Measurements from ENCODE around the gene PERM1.
"Not testable (repeated sequence)": the region's sequence is repeated elsewhere in the genome, so short reads cannot be mapped to it uniquely, and the experiment has no call there.

Gene PERM1

GRCh38 chr1:1014799-1015681 is 33.1 kb upstream of the PERM1 start:
- peak; percentile 58 for DNase-seq

DNA sequence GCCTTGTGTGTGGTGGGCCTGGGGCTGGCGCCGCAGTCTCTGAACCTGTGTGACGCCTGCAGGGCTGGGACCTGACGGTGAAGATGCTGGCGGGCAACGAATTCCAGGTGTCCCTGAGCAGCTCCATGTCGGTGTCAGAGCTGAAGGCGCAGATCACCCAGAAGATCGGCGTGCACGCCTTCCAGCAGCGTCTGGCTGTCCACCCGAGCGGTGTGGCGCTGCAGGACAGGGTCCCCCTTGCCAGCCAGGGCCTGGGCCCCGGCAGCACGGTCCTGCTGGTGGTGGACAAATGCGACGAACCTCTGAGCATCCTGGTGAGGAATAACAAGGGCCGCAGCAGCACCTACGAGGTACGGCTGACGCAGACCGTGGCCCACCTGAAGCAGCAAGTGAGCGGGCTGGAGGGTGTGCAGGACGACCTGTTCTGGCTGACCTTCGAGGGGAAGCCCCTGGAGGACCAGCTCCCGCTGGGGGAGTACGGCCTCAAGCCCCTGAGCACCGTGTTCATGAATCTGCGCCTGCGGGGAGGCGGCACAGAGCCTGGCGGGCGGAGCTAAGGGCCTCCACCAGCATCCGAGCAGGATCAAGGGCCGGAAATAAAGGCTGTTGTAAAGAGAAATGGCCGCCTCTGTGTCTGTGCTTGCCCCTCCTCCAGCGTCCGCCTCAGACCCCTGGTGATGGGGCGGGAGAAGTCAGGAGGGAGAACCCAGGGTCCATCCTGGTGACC is 32.2 kb upstream of the PERM1 start:
- DNase-seq = no peak

DNA sequence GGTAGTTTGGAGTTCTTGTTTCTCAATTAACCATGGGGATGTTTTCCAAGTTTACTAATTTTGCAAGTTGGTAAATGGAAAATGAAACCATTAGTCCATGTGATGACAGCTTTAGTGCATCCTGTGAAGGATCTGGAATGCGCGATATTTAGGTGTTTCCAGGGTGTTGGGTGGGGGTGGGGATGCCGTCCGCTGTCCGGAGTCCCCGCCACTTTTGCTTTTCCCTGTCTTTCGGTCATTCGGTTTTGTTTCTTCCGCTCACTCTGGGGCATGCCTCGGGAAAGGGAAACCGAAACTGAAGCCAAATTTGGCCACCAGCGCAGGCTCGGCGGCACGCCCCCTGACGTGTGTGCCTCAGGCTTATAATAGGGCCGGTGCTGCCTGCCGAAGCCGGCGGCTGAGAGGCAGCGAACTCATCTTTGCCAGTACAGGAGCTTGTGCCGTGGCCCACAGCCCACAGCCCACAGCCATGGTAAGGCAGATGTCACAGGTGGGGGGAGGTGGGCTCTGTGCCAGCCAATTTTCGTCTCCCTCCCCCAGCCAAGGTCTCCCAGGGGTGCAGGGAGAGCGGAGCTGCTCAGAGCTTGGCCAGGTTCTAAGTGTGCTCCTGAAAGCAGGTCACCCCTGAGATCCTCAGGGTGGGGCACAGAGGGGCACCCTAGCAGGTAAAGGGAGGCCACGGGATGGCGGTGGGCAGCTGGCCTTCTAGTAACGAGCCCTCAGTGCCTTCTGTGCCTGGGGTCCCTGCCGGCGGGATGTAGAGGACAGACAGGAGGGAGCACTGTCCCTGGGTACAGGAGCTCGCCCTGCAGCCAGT is 31.4 kb upstream of the PERM1 start, which contains the start of gene ISG15:
TSS of gene ISG15 (plus strand) at position 393 of the 817 bp plus-strand sequence. CDS start at position 470, 77 bp downstream.
- DNase-seq = peak; percentile 92

GRCh38 chr1:1012736-1013104 is 30.8 kb upstream of the PERM1 start:
- not testable (repeated sequence) for DNase-seq

DNA sequence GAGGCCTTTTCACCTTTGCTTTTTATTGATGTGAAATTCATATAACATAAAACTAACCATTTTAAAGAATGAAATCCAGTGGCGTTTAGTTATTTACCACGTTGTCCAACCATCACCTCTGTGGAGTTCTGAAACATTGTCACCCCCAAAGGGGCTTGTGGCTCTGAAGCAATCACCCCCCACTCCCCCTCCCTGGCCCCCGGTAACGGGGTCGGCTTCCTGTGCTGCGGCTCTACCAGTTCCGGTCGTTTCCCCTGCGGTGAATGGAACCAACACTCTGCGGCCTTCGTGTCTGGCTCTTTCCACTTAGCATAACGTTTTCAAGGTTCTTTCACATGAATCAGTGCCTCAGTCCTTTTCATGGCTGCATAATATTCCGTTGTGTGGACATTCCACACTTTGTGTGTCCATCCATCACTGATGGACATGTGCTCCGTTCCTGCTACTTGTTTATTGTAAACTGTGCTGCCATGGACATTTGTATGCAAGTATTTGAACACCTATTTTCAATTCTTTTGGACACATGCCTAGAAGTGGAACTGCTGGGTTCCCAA is 29.6 kb upstream of the PERM1 start:
- DNase-seq = no peak

DNA sequence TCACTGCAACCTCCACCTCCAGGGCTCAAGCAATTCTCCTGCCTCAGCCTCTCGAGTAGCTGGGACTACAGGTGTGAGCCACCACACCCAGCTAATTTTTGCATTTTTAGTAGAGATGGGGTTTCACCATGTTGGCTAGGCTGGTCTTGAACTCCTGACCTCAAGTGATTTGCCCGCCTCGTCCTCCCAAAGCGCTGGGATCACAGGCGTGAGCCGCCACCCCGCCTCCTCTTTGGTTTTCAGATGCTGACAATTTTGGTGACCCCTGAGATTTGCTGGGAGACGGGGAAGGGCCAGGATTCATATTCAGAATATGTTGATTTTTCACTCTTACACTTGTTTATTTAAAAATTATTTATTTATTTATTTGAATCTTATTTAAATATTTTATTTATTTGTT is 28.2 kb upstream of the PERM1 start:
- not testable (repeated sequence) for DNase-seq

- DNase-seq = no peak
Measured at GRCh38 chr1:1006305-1007159, 24.6 kb upstream of the PERM1 start.

- DNase-seq = no peak
Measured at GRCh38 chr1:1005774-1006304, 23.9 kb upstream of the PERM1 start.

DNA sequence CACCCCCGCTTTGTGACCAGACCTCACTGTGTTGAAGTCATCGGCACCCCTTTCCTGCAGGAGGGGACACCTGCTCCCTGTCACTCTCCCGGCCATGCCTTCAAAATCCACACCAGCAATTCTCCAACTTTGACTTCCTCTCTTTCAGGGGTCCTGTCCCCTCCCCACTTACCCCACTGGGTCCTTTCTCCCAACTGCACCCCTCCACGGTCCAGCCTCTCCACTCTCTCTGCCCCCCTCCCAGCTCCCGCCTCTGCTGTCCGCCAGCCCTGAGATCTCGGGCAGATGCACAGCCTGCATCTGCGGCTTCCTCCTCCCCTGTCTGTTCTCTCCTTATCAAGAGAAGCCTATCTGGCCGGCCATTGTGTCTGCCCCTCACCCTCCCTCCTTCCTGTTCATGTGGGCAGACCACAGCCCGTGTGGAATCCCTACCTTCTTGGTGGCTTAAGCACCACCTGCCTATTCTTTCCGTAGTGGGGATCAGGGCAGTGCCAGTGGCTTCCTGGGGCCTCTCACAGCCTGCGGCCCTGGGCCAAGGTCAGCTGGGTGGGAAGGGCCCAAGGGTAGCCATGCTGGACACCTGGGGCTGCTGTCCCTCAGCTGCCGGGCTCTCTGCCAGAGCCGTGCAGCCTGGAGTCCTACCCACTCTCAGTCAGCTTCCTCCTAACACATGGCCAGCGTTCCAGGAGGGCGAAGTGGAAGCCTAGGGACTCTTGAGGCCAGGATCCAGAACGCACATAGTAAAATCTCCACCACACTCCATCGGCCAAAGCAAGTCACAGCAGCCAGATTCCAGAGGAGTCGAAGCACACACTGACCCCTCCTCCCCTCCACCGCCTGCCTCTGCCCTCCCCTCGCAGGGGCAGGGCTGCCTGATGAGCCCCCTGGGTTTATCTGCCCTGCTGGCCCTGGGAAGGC is 23.1 kb upstream of the PERM1 start:
- DNase-seq = no peak

DNA sequence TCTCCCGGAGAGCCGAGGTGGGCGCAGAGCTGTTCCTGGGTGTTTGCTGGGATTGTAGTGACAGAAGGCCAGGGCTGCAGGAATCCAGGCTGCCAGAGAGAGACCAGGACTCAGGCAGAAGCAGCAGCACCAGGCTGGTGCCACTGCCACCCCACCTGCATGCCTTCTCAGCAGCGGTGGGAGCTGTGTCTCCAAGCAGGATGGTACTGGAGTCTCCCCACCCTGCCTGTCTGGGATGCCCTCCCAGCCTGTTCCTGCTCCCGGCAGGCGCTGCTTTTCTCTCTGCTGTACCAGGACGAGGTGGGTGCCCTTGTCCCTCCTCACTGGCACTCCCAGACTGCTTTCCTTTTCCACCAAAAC is 22.5 kb upstream of the PERM1 start:
- no peak for DNase-seq

- no peak for DNase-seq
Measured at GRCh38 chr1:1003618-1004419, 21.9 kb upstream of the PERM1 start.

DNA sequence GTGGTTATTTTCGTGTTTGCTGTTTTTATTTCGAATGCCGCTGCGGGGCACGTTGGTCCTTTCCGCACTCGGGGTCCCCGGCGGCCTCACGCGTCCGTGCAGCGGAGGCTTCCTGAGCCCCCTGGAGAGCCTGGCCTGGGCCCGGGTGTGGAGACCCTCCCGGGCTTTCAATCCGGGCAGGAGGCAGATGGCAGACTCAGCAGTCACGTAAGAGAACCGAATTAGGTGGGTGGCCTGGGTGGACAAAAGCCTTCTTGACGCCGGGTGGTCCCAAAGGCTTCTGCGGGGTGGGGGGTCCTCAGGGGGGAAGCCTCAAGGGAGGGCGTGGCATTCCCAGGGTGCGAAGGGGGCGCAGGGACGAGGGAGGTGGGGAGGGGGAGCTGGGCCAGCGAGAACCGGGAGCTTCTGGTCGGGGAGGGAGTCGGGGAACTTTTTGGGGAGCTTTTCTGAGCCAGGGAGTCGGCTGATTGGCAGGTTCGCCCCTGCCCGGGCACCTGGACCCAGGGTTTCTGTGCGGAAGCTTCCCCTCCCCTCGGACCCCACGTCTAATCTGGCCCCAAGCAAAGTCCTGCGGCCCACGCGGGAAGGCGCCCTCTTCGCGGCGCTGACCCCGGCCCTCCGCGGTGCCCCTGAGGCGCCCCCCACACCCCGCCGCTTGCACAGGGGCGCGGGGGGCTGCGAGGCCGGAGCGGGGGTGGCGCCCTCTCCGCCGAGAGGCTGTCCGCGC is 19.3 kb upstream of the PERM1 start:
- no peak for DNase-seq

DNA sequence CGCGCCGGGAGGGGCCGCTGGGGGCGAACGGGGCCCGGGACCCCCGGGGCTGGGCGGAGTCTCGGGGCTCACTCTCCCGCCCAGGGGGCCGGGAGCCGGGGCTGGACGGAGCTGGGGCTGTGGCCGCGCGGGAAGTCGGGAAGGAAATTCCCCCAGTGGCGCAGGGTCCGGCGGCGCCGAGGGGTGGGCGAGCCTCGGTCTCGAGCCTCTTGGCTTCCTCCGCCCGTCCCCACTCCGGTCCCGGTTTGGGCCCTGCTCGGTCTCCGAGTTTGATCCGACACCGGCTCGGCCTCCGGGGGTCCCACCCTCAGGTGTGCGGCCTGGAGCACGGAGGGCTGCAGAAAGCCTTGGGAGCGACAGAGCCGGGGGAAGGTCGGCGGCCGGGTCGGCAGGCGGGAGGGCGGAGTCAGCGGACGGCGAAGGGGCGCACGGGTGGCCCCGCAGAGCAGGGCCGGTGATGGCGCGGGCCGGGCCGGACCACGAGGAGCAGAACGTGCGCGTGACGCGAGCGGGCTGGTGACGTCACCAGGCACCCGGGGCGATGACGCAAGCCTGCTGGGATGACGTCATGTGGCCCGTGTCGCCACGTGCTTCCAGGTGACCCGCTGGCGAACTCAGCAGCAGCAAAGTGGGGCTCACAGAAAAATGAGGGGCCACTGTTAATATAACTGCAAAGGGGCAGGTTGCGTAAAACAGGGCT is 18.6 kb upstream of the PERM1 start:
- DNase-seq = peak; percentile 65

DNA sequence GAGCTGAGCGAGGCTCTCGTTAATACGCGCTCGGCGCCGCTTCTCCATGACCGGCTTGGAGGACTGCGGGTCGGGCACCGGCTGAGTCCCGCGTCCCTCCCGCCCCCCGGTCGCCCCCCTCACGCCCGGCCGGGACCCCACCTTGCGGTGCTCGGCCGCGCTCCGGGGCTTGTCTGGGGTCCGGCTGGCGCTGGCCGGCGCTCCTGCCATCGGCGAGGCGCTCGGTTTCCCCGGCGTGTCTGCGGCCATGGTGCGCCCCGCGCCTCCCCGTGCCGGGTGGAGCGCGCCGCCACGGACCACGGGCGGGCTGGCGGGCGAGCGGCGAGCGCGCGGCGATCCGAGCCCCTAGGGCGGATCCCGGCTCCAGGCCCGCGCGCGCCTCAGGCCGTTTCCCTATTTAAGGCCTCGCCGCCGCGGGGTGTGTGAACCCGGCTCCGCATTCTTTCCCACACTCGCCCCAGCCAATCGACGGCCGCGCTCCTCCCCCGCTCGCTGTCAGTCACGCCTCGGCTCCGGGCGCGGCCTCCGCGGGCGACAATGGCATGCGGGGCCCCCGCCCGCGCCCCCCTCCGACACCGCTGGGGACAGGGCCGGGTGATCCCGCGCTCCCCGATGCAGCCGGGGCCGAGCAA is 17.9 kb upstream of the PERM1 start, which contains the start of gene HES4:
TSS of gene HES4 (minus strand) at position 373 of the 632 bp plus-strand sequence. CDS start at position 249, 124 bp downstream.
- DNase-seq = peak; percentile 49

GRCh38 chr1:998995-999724 is 17.3 kb upstream of the PERM1 start:
- no peak for DNase-seq

DNA sequence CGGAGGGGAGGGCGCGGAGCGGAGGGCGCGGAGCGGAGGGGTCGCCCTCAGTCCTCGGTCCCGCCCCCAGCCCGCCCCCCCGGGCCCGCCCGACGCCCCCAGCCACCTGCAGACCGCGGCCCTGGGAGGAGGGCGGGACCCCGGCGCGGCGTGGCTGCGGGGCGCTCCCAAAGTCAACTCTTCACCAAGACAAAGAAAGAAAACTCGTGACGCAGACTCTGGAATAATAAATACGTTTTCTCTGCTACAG is 16.8 kb upstream of the PERM1 start:
- DNase-seq = no peak
